NCI-H526 treated with DMSO at 0.1 percent for 48 hours (cell line): ENCODE results near the gene SOX9.

Source experiments
- DNase-seq: peaks from one replicate; lab custom pipeline; 2025; lab: John Stamatoyannopoulos, UW

The SOX9 gene

GRCh38 chr17:72162569-72162968, 41.7 kb downstream of the SOX9 start:
- DNase-seq: no peak

- DNase-seq: no peak
Observed at GRCh38 chr17:72163474-72163873, 42.7 kb downstream of the SOX9 start.

GRCh38 chr17:72164158-72164739, 43.4 kb downstream of the SOX9 start:
- no peak for DNase-seq

DNA sequence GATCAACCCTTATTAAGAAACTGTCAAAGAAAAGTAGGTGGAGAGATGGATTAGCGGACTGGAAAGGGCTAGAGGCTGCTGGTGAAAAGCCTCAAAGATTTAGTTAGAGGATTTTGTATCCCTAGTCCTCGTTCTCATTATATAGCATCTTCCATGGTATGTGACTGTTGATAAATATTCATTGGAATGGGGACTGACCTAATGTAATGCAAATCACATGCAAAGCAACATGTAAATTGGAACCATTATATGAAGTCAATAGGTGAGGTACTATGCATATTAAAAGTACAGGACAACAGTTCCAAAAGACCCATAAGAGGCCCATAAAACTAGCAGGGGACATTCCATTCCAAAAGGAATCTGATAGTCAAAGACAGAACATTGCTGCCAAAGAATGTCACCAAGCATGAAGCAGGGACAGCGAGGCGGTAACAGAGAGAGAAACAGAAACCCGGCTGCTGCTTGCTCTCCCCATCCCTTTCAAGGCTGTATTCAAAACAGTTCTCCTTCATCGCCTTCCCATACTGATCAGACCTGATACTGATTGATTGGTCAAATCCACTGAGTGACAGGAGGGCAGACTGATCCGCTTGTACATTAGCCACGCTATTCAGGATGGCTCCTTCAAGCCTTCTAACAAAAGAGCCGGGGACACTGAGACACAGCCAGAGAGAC, 44.5 kb downstream of the SOX9 start:
- DNase-seq: peak; percentile 99

DNA sequence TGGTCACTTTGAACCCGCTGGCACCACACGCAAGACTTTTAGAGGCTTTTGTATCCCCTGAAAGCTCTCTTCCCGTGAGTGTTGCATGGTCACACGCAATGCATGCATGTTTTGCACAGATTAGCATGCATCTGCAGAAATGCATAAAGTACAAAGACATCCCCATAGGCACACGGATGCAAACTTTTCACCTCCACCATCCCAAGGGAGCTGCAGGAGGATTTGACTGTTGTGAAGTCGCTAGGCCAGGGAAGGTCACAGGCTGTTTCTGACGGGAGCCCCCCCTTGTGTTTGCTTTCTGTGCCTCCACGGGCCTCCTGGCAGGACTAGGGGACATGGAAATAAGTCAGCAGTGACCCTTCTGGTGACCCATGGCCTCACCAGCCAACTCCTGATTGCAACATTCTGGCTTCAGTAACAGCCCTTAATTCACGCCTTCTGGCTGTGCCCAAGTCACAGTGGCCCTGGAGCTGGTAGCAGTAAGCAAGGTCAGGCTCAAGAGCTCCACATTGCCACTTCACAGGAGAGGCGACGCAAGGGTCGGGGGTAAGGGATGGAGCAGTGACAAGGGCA, 45.1 kb downstream of the SOX9 start:
- peak; percentile 73 for DNase-seq

- no peak for DNase-seq
Observed at GRCh38 chr17:72167593-72167992, 46.8 kb downstream of the SOX9 start.

DNA sequence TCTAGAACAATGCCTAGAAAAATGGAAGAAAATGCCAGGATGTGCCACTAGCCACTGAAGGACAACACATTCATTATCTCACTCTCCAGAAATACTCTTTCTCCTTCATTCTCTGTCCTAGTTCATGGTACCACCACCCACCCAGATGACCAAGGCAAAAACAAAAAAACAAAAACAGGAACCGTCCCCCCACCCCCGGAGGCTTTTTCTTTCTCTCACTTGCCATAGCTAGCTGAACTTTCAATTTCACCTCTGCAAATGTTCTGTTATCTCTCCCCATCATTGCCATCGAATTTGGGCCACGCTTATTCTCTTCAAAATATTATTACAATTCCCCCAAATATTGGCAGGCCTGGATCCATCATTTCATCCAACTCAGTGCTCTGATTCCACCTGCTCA, 49.0 kb downstream of the SOX9 start:
- no peak for DNase-seq

DNA sequence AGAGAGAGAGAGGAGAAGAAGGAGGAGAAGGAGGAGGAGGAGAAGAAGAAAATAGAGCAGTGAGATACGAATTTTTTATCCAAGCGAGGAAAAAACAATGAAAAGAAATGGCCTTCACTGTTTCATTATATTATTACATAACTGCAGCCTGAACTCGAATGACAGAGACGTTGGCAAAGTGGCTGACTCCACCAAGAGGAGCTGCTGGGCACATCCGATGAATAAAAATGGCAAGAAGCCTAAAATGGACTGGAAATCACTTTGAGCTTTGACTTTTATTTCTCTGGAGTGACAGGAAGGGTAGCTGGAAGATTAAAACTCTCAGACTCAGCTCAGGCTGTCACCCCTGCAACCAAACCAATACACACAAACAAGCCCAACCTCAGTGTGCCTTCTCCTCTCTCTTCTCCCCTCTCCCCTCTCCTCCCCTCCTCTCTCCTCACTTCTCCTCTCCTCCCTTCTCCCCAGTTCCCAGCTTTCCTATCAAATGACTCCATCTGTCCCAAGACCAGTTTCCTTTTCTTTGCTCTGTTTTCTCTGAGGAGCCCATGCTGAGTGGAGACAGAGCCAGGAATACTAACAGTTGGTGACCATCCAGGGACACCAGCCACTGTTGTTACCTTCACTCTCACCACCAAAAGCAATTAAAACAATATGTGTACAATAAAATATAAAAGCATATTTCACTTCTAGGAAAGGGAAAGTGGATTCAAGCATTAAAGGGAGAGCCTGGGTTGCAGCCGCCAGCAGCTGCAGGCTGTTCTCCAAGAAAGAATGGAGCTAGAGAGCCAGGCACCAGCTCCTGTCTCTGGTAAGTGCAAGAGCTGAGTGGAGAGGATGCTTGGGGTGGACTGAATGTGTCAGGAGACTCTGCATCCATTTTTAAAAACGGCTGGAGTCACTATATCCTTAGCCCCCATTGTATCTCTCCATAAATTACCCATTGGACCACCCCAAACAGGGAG, 51.2 kb downstream of the SOX9 start:
- peak; percentile 79 for DNase-seq

- DNase-seq: peak; percentile 92
Observed at GRCh38 chr17:72173499-72174116, 52.8 kb downstream of the SOX9 start.

DNA sequence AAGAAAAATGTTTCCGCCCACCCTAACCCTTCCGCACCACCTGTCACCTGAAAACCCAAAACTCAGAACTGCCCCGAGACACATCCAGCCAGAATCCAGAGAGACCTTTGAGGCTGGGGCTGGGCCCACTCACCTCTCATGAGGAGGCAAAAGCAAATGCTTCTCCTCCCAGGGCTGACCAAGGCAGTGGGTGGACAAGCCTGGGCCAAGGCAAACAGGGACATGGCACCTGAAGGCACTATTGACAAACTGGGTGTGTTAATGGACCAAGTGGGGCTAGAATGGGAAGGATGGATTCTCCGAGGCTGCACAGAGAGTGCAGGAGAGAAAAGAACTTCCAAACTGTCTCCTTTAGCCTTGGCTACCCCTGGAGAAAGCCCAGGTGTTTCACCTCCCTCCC, 54.4 kb downstream of the SOX9 start:
- DNase-seq: no peak
